ENCODE results near the gene DACT2.
"Not testable (repeated sequence)": the region's sequence is repeated elsewhere in the genome, so short reads cannot be mapped to it uniquely, and the experiment has no call there.

Gene DACT2, protein sequence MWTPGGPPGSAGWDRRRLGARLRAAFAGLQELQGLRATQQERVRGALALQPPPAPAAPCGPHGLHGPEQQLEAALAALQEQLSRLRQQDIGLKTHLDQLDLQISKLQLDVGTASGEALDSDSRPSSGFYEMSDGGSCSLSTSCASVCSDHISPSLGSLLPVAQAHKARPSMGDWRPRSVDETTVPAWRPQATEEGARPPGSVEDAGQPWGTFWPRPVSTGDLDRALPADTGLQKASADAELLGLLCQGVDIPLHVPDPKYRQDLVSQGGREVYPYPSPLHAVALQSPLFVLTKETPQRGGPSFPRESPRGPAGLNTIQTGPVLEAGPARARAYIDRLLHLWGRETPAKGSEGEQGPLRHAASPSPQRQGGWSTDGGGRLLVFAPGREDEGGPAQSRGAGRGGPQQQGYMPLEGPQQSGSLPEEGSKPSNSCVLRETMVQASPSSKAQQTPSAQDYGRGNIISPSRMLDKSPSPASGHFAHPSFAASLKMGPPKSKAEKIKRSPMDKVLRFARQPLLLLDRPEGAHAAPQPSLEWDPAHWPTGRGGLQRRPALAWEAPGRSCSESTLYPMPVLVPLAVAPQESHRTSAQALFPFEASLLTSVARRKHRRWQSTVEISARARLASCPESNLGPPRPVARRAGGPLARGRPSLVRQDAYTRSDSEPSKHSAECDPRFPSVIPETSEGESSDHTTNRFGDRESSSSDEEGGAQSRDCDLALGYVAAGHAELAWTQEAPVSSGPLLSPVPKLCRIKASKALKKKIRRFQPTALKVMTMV

DNA sequence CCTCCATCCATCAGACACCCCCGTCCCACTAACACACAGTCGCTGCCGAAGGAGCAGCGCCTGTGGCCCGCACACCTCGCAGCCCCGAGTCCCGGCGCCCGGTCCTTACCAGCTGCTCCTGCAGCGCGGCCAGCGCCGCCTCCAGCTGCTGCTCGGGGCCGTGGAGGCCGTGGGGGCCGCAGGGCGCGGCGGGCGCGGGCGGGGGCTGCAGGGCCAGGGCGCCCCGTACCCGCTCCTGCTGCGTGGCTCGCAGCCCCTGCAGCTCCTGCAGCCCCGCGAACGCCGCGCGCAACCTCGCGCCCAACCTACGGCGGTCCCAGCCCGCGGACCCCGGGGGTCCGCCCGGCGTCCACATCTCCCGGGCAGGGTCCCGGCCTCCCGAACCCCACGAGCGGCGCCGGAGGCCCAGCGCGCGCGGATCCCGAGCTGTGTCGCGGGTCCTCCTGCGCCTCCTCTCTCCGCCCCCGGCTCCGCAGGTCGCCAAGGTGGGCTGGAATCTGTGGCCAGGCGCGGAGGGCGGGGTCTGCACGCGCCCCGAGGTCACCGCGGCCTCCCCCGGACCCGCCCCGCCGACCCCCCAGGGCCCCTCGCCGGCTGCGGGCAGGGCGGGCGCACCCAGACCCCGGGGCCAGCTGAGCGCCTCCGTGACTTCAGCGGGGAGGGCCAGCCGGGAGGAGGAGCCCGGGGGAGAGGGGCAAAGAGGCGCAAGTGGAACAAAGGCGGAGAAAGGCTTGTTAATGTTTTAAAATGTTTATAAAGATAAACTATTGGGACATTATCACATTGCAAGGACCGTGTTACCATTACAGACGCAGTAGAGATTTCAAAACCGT, at the start of gene DACT2:
Gene DACT2, minus strand, starts transcription at position 499 of the 833 bp plus-strand sequence. Its CDS starts 144 bp downstream, at position 355.
- DNase-seq (ENCODE audit: low read depth in 2 of 2): no peak

GRCh38 chr6:168368936-168369335, 49.4 kb upstream of the DACT2 start:
- no peak for DNase-seq (ENCODE audit: low read depth in 2 of 2)

DNA sequence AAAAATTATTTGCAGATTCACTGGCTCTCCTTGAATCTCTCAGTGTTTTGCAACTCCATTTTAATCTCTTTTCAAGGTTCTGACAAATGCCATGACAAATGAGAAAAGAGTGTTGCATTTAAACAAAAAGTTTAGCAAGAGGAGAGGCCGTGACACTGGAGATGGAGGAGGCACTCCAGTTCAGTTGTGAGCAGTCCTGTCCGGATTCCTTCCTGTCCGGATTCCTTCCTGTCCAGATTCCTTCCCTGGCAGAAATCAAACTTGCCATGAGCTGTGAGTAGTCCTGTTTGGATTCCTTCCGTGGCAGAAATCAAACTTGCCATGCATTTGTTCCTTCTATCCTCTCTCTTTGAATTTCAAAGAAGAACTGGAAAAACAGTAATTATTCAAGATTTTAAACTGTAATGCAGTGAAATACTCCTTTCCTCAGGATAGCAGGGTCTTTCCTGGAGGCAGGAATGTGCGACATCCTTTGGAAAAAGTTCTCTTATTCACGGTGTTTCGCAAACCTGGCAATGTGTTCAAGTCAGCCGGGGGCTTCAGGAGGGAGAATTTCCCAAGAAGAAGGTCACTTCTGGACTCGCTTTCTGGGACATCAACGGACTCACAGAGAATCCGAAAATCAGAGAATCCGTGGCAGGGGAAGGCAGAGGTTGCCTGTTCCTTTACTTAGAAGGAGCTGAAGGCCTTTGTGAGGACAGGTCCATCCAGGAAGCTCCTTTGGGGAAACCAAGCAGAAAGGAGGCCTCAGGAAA, 48.7 kb upstream of the DACT2 start:
- no peak for DNase-seq (ENCODE audit: low read depth in 2 of 2)

DNA sequence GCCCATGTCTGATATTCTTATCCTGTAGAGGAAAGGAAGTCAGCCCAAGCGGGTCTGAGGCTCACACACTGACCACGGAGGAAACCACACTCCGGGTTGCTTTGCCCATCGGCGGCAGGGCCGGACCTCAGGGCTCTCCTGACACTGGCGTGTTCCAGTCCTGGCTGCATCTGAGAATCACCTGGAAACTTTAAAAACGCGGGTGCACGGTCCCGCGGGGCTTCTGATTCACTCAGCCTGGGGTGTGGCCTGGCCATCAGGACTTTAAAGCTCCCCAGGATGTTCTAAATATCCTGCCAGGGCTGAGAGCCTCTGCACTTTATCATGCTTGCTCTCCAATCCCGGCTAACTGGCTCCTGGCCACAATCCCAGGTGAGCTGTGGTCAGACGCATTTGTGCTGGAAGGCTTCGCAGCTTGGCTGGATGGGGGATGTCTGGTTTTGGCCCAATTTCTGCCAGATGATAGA, 47.7 kb upstream of the DACT2 start:
- no peak for DNase-seq (ENCODE audit: low read depth in 2 of 2)

DNA sequence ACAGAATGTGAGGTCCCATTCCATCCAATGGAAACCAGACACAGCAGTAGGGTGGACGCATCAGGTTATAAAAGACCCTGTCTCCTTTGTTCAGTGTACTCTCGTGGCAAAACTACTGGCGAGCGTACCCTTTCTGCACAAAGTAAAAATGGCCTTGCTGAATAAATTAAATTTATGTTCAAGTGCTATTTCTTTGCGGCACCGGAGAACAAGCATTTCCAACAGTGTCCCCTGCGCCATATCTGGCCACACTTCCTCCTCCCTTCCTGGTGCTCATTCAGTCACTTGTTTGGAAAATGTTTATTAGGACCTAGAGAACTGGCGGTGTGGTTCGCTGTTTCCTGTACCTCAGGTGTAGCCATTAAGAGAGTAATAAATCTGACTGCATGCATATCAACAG, 46.9 kb upstream of the DACT2 start:
- no peak for DNase-seq (ENCODE audit: low read depth in 2 of 2)

GRCh38 chr6:168365422-168366165, 46.0 kb upstream of the DACT2 start:
- DNase-seq (ENCODE audit: low read depth in 2 of 2): no peak

- DNase-seq (ENCODE audit: low read depth in 2 of 2): no peak
Observed at GRCh38 chr6:168364793-168365421, 45.3 kb upstream of the DACT2 start.

- no peak for DNase-seq (ENCODE audit: low read depth in 2 of 2)
Observed at GRCh38 chr6:168363811-168364792, 44.5 kb upstream of the DACT2 start.

- no peak for DNase-seq (ENCODE audit: low read depth in 2 of 2)
Observed at GRCh38 chr6:168363302-168363701, 43.7 kb upstream of the DACT2 start.

GRCh38 chr6:168362276-168362990, 42.9 kb upstream of the DACT2 start:
- DNase-seq (ENCODE audit: low read depth in 2 of 2): no peak

GRCh38 chr6:168361766-168362165, 42.2 kb upstream of the DACT2 start:
- DNase-seq (ENCODE audit: low read depth in 2 of 2): no peak

DNA sequence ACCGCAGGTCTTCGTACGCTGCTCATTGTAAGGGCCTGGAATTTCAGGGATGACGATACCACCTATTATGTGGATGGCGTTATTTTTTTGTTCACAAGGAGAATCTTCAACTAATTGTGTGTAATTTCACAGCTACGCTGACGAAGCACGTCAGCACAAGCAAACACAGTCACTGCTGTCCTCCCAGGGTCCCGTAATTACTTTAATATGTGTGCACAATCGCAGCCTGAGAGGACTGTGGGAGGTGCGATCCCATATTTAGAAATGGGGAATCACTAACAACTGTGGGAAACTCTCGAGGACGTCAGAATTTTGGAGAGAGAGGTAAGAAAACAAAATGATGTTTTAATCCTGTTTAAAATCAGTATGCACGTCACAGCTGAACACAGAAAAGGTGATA, 40.2 kb upstream of the DACT2 start:
- DNase-seq (ENCODE audit: low read depth in 2 of 2): no peak

DNA sequence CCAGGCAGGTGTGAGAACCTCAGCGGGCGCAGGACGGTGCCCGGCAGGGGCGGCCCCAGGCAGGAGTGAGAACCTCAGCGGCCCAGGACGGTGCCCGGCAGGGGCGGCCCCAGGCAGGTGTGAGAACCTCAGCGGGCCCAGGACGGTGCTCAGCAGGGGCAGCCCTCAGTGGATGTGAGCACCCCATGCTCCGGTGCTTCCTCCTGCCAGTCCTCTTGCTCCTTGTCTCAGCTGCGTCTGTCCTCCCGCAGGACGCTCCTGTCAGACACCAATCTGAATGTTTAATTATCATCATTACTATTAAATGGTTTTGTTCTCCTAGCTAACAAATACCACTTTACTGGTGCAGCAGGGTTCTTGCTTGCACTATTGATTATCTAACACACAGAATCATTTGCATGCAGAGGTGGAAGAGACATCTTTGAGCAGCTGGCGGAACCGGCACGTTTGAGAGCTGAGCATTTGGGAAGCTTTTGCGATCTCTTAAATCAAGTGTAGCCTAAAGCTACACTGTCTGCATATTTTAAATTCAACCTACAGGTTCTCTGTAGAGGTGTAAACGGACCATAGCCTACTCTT, 39.4 kb upstream of the DACT2 start:
- no peak for DNase-seq (ENCODE audit: low read depth in 2 of 2)

- DNase-seq (ENCODE audit: low read depth in 2 of 2): not testable (repeated sequence)
Observed at GRCh38 chr6:168356872-168357271, 37.3 kb upstream of the DACT2 start.

GRCh38 chr6:168355716-168356522, 36.3 kb upstream of the DACT2 start:
- DNase-seq (ENCODE audit: low read depth in 2 of 2): peak in 1 of 2 donors; percentile 17

- DNase-seq (ENCODE audit: low read depth in 2 of 2): no peak
Observed at GRCh38 chr6:168354338-168354737, 34.8 kb upstream of the DACT2 start.

DNA sequence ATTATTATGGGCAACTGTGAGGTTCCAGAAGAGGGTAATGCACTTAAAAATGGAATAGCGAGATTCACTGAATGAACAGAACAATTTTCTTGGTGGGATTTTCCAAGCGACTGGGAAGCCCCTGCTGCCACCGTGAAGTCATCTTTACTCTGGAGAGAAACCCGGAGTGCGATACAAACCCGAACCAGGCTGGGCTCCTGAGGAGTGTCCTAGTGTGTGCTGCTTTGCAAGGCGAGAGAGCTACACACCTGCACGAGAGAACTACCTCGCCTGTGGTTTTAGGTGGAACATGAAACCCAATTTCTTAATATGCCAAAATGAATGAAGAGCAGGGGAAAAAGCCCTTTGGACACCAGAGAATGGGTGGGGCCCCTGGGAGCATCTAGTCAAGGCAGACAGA, 33.5 kb upstream of the DACT2 start:
- DNase-seq (ENCODE audit: low read depth in 2 of 2): no peak
